Activated CD8-positive, alpha-beta memory T cell treated with anti-CD3 and anti-CD28 coated beads for 36 hours (primary cell): ENCODE results near the gene VIM. TPM values are rescaled to one million over a fixed set of nuclear protein-coding genes. Genes with fewer than 3 reads are reported as not detected.
"Not testable (repeated sequence)": the region's sequence is repeated elsewhere in the genome, so short reads cannot be mapped to it uniquely, and the experiment has no call there.

ENCODE experiments used
- CTCF ChIA-PET: fragments of 350-600 bp; sonication (Branson Sonifier 250); formaldehyde crosslinking; loops from one replicate; lab custom pipeline; 2021; ENCODE audit warnings: antibody characterized with exemption; lab: Charles Lee
- POLR2A ChIA-PET: fragments of 350-600 bp; sonication (Branson Sonifier 250); formaldehyde crosslinking; loops from one replicate; lab custom pipeline; 2021; ENCODE audit warnings: antibody characterized with exemption; lab: Charles Lee
- total RNA-seq, 2 experiments: library from RNA; stranded (reverse); gene quantifications; one replicate each; pipeline ENCODE4 v1.2.3, GENCODE V29; 2021

The VIM gene
- total RNA-seq, 2 experiments from 2014 or later: 845 to 860 TPM

DNA sequence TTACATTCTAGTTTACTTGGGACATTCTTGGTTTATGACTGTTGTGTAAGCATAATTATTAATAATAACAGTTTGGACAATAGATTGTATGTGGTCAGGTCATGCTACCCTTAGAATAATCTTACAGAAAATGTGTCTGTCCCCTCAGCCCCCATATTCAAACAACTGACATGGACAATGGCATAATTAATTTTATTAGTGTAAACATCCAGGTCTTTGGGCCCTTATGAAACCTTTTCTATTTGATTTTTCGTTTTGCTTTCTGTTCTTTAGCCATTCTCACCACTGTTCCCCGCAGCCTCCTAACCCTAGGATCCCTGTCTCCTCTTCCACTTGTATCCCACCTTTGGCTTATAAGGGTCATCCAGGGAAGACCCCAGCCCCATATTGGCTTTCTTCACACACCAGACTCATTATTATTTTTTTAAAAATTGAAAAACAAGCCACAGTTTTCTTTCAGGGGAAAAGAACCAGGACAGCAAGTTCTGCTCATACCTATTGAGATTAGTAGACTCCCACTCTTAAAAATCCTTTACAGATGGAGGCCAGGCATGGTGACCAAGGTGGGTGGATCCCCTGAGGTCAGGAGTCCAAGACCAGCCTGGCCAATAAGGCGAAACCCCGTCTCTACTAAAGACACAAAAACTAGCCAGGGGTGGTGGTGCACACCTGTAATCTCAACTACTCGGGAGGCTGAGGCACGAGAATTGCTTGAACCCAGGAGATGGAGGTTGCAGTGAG is 11.5 kb downstream of the VIM start:
- ChIA-PET POLR2A (no interaction called here), CTCF (no interaction called here)

DNA sequence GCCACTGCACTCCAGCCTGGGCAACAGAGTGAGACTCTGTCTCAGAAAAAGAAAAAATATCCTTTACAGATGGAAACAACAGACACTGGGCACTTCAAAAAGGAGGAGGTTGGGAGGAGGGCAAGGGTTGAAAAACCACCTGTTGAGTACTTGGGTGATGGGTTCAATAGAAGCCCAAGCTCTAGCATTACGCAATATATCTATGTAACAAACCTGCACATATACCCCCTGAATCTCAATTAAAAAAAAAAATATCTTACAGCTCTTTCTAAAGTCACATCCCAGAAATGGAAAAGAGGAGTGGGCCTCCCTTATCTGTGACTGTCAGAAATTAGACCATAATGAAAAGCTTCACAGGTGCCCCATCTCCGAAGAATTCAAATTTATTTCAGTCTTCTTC is 12.1 kb downstream of the VIM start:
- POLR2A ChIA-PET: no interaction called here
- CTCF ChIA-PET: no interaction called here

DNA sequence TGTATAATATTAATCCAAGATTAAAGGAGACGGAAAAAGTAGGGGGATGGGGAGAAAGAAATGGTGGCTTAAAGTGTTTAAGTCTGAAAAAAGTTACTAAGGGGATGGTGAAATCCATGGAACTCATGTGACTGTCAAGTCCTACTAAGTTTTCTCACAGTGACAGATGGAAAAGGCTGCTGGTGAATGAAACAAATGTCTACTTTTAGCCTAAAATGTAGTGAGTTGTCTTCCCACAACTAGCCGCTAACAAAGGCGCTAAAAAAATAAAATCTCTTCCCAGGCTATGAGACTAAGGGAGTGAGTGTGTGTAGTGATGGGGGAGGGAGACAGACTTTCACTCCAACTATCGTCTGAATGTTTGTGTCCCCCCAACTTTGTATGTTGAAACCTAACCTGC is 12.6 kb downstream of the VIM start:
- CTCF ChIA-PET: no interaction called here
- POLR2A ChIA-PET: no interaction called here

DNA sequence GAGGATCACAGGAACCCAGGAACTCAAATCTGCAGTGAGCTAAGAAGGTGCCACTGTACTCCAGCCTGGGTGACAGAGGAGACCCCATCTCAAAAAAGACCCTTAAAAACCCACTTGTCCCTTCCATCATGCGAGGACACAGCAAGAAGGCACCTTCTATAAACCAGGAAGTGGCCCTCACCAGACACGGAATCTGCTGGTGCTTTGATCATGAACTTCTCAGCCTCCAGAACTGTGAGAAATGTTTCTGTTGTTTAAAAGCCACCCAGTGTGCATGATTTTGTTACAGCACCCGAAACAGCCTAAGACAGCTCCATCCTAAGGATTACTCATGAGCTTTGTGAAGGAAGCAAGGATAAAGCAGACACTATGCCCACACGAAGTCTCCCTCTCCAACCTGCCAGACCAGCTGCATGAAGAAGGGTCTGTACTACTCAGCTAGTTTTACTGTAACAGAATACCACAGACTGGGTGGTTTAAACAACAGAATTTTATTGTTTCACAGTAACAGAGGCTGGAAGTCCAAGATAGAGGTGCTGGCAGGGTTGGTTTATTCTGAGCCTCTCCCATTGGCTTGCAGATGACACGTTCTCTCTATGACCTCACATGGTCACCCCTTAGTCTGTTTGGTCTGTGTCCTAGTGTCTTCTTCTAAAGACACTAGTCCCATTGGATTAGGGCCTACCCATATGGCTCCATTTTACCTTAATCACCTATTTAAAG is 13.7 kb downstream of the VIM start:
- POLR2A ChIA-PET: interaction anchor here (0.5 to 0.7 kb wide), 2 partner anchors 13 to 286 kb away, joined by 5 to 8 read pairs; no protein-coding TSS in a partner anchor
- CTCF ChIA-PET: interaction anchor here (0.7 to 1.6 kb wide), 2 partner anchors 9 to 19 kb away, joined by 3 to 4 read pairs; no protein-coding TSS in a partner anchor

DNA sequence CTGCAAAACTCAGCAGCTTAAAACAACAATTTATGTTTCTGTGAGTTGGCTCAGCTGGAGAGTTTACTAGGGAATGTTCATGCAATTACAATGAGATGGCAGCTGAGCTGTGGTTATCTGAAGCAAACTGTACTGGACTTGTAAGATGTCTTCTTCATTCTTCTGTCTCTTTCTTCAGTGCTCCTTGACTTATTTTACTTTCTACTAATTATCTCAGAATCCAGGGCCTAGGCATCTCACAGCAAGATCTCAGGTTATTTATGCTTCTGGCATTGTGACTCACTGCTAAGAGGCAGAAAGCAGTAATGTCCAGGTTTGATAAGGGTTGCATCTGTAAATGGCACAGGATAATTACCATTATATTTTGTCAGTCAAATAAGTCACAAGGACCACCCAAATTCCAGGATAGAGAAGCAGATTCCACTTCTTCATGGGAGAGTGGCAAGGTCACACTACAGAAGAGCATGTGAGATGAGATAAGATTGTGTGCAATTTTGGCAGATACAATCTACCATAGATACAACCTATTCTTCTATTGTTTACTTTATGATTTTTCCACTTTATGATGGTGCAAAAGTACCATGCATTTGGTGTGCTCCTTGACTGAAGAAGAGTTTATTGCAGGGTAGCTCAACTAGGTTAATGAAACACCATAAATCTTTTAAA is 16.8 kb downstream of the VIM start:
- ChIA-PET POLR2A (no interaction called here), CTCF (no interaction called here)

DNA sequence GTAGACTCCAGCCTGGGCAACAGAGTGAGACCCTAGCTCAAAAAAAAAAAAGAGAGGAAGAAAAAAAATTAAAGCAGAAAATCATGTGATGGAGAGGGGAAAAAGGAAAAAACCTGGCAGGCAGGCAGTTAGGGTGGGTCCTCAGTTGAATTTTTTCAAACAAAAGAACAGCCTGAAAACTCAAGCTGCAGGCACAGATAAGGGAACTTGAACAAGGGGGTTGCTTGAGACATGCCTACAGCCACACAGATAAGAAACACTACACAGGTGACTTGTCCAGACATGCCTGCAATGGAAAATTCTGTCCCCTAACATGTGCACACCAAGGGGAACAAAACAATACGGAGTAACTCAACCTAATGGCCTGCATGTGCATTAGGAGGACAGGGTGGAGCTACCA is 19.2 kb downstream of the VIM start:
- ChIA-PET CTCF (no interaction called here), POLR2A (no interaction called here)

DNA sequence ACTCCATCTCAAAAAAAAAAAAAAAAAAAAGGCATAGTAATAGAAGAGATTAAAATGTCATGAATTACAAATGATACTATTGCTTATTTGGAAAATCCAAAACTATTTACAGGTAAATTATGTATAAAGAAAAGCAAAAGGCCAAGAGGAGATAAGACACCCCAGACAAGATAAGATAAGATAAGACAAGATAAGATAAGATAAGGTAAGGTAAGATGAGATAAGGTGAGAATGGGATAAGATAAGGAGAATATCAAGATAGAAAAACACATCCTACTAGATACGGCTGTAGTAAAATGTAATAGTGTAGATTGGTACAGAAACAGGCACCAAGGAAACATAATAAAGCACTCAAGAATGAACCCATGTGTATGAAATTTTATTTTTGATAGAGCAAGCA is 20.9 kb downstream of the VIM start:
- ChIA-PET POLR2A (no interaction called here), CTCF (no interaction called here)

DNA sequence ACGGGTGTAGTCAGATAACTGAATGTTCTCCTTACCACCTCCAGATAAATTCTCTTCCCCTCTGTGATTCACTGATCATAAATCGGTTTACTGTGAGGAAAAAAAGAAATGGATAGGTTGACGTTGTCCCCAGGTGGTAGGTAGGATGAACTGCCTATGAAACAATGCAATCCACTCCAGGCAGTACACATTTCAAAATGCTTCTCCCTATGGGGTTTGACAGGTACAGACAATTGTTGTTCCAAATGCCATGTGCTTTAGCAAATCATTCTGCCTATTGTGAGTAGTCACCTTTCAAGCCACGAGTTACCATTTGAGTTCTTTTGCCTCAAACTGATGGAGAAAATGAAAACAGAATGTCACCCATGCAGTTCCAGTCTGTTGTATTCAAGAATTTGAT is 21.8 kb downstream of the VIM start:
- POLR2A ChIA-PET: no interaction called here
- CTCF ChIA-PET: no interaction called here

DNA sequence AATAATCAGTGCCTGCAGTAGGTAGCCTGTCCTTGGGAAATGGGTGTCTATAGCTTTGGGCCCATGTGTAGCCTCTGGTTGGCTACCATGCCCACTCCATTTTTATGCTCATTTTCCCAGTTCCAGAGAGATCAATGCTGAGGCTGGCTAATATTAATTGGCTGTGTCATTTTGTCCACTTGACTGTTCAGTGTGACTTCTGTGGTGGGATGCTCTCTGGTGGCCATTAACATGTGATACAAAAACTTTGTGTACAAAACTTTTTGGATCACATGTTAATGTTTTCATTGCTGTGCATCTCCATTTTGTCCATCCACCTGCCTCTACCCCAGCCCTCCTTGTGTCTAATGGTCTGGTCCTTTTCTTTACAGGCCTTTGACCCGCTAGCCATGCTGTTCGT is 22.7 kb downstream of the VIM start:
- CTCF ChIA-PET: no interaction called here
- POLR2A ChIA-PET: no interaction called here

DNA sequence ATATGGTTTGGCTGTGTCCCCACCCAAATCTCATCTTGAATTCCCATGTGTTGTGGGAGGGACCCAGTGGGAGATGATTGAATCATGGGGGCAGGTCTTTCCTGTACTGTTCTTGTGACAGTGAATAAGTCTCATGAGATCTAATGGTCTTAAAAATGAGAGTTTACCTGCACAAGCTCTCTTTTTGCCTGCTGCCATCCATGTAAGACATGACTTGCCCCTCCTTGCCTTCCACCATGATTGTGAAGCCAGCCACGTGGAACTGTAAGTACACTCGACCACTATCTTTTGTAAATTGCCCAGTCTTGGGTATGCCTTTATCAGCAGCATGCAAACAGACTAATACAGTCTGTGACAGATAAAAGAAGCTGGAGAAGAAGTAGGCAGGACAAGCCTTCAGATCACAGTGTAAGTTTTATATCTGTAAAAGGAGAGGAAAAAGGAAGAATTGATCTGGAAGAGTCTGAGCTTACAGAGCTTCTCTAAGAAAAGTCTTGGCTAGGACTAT is 26.6 kb downstream of the VIM start:
- POLR2A ChIA-PET: not testable (repeated sequence)

DNA sequence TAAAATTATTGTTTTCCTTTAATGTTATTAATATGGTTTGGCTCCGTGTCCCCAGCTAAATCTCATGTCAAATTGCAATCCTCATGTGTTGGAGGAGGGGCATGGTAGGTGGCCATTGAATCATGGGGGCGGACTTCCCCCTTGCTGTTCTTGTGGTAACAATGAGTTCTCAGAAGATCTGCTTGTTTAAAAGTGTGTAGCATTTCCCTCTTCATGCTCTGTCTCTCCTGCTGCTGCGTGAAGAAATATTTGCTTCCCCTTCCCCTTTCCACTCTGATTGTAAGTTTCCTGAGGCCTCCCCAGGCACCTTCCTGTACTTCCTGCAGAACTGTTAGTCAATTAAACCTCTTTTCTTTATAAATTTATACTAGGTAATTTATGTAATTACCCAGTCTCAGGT is 27.5 kb downstream of the VIM start:
- CTCF ChIA-PET: no interaction called here
- POLR2A ChIA-PET: no interaction called here

More for the DNA sequence above, 26.6 kb downstream of the VIM start:
- CTCF ChIA-PET: not testable (repeated sequence)

DNA sequence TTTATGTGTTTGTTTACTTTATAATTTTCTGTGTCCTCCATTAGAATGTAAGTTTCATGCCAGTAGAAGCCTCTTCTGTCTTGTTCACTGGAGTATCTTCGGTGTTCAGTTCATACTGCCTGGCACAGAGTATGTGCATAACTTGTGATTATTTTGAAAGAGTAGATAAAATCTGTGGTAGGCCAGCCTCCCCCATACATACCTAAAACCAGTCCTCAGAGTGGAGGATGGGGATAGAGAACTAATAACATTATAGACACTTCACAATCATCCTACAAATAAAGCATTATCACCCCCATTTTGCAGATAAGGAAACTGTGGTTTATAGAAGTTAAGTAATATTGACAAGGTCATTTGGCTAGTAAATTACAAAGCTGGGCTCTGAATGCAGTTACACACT is 28.0 kb downstream of the VIM start:
- CTCF ChIA-PET: interaction anchor here (0.6 to 1.4 kb wide), 2 partner anchors 173 to 428 kb away, joined by 4 to 7 read pairs; no protein-coding TSS in a partner anchor
- POLR2A ChIA-PET: no interaction called here

DNA sequence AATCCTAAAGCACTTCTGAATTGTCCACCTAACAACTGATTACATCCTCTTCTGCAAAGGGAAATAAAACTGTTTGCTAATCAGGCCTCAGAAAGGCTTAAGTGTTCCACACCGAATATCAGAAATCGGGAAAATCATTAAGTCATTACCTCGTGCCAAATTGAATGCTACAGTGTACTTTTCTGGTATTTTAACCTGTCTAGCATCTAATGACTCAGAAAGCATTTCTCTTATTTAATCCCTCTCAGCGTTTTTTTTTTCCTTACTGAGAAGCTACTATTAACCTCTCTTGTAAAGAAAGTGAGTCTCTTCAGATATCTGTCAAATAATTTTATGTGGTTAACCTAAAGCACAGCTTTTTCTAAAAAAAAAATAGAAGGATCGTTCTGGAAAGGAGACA is 28.6 kb downstream of the VIM start:
- ChIA-PET POLR2A (no interaction called here), CTCF (interaction anchor here (0.6 to 1.4 kb wide), 3 partner anchors 173 to 486 kb away, joined by 4 to 7 read pairs (median 4); no protein-coding TSS in a partner anchor)

DNA sequence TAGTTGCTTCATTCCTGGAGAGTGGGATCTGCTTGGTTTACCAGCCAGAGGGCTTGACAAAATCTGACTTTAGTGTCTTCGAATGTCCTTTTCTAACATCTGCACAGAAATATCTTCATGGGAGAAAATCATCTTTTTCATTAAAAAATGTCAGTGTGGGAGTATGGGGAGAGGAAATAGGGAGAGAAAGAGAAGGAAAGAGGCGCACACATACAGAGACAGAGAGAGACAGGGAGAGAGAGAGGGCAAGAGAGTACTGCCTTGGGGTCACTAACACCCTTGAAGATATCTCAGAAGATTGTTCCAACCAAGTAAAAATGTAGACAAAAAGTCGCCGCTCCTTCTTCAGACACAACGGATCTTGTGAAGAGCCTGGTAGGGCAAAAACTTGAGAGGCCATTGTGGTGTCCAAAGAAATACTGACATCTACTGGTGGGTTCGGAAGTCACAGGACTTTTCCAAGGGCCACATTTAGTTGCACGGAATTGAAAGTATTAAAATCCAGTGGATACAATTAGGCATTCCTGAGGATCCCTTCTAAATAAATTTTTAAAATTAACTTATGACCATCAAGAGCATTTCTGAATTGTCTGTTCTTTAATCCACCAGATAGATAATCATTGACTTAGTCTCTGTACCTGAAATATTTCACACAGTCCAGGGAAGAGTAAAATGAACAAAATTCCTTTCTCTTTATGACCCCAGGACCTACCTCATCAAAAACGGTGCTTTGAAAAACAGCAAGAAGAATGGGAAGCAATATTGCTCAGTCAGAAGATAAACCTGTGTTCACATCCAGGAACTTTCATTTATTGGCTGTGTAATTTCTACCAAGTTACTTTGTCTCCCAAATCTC is 29.7 kb downstream of the VIM start:
- ChIA-PET CTCF (interaction anchor here (0.9 to 1.4 kb wide), 3 partner anchors 77 to 1374 kb away, joined by 3 to 7 read pairs (median 3); no protein-coding TSS in a partner anchor), POLR2A (no interaction called here)

DNA sequence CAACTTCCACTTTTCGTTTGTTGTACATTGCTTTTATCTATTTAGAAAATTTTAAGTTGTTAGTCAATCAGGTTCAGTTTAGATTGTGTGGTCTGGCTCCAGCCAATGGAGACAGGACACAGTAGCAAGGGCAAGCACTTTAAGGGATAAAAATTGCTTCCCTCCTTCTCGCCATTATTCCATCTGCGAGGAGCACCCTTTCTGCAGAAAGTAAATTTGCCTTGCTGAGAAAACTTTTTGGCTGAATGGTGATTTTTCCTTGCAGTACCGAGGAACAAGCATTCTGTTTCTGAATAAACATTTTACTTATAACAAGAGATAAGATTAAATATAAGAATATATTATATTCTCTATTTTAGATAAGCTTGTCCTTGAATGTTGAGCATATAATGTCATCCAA is 34.5 kb downstream of the VIM start:
- CTCF ChIA-PET: no interaction called here
- POLR2A ChIA-PET: no interaction called here

DNA sequence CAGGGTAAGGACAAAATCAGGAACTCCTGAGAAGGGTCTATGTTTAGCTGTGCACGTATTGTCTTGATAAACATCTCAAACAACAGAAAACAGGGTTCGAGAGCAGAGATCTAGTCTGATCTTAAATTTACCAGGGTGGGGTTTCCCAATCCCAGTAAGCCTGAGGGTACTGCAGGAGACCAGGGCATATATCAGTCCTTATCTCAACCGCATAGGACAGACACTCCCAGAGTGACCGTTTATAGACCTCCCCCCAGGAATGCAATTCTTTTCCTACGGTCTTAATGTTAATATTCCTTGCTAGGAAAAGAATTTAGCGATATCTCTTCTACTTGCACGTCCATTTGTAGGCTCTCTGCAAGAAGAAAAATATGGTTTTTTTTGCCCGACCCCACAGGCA is 35.5 kb downstream of the VIM start:
- ChIA-PET CTCF (no interaction called here), POLR2A (no interaction called here)

DNA sequence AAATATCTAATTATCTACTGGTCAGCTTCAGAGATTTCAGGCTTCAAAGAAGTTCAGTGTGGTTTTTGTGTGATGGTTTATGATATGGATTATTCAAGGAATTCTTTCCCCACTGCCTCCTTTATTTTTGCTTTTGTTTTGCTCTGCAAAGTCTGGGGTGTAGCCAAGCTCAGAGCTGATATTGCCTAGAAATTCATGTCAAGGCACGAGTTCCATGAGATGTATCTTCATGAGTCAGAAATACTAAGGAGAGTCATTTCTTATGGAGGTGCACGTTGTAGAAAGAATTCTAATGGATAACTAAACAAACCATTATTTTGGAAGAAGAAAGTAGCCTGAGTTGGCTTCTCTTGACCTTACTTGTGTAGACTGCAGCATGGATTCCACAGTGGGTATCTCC is 37.4 kb downstream of the VIM start:
- ChIA-PET CTCF (no interaction called here), POLR2A (no interaction called here)

DNA sequence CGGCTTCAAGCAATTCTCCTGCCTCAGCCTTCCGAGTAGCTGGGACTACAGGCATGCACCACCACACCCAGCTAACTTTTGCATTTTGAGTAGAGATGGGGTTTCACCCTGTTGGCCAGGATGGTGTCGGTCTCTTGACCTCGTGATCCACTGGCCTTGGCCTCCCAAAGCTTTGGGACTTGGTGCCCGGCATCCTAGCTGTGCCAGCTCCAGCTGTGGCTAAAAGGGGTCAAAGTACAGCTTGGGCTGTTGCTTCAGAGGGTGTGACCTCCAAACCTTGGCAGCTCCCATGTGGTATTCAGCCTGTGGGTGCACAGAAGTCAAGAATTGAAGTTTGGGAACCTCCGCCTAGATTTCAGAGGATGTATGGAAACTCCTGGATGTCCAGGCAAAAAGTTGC is 38.5 kb downstream of the VIM start:
- POLR2A ChIA-PET, CTCF ChIA-PET: not testable (repeated sequence)

DNA sequence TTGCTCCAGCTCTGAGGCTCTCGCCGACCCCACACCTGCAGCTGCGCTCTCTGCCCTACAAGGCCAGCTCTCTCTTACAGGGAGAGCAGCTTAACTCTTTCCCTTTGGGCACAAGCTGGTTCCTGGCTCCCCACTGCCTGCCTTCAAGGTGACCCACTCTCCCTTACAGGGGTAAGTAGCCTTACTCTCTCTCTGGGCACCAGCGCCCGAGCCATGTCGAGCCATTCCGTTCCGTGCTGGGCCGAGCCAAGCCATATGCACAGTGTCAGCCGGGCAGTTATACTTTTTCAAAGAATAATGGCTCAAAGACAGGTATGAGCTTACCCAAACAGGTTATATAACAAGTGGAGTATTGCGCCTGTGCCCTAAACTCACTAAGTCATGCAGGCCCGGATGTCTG is 44.6 kb downstream of the VIM start:
- CTCF ChIA-PET: no interaction called here
- POLR2A ChIA-PET: no interaction called here
